Measurements from ENCODE around the gene CWC22. TPM values are rescaled to one million over a fixed set of nuclear protein-coding genes. Genes with fewer than 3 reads are reported as not detected.
"Not testable (repeated sequence)": the region's sequence is repeated elsewhere in the genome, so short reads cannot be mapped to it uniquely, and the experiment has no call there.

The CWC22 gene
- total RNA-seq (2014; rRNA removed; shearing (Covaris generic); ENCODE audit: low replicate concordance) = 3.9 and 12.3 TPM in 2 replicates

DNA sequence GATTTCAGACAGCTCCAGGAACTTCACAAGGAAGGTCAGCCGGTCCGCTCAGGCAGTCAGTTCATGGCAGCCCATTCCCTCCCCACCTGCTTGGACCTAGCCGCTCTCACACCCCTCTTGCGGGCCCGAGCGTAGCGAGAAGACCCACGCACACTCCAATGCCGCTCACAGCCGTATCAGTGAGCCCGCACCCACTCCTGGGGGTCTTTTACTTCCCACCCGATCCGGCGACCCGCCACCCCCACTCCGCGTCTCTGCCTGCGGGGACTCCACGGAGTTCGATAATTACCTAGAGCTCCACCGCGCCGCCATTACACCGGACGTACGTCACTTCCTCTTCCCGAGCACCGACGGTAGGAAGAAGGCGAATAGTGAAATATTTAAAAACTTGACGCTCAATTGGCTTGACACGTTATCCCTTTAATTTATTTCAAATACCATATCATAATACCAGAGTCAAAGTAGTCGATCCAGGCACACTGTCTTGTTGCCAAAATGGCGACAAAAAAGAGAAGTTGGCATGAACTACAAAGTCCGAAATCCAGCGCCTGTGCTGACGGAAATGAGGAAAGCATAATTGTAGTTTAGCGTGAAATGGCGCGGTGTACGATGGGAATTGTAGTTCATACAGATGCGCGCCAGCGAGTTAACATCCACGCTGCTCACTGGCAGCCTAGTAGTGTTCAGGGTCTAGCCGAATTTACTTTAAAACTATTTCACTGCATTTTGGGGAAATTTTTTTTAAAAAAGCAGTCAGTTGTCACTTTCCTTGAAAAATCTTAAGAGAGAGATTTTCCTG lies at the start of gene CWC22:
TSS of gene CWC22 (minus strand) at position 517 of the 799 bp plus-strand sequence. CDS start 13,956 bp downstream, outside the sequence.
- peak; percentile 82 for DNase-seq
- Histone ChIP-seq H3K9me3 (no peaks in the 10 kb centered on the region), H3K4me3 (peak within 1 kb of the TSS; percentile 69), H3K36me3 (peaks cover 3% of the 10 kb centered on the region; the same call in 1 of the 2 replicates), H3K27me3 (no peaks in the 10 kb centered on the region)

GRCh38 chr2:180056367-180057118 lies 49.4 kb upstream of the CWC22 start:
- H3K27me3 ChIP-seq = no peaks in the 10 kb centered on the region

DNA sequence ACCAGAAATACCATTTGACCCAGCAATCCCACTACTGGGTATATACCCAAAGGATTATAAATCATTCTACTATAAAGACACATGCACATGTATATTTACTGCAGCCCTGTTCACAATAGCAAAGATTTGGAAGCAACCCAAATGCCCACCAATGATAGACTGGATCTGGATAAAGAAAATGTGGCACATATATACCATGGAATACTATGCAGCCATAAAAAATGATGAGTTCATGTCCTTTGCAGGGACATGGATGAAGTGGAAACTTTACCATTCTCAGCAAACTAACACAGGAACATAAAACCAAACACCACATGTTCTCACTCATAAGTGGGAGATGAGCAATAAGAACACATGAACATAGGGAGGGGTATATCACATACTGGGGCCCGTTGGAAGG lies 47.5 kb upstream of the CWC22 start:
- H3K27me3 ChIP-seq, H3K9me3 ChIP-seq, H3K36me3 ChIP-seq, DNase-seq, H3K4me3 ChIP-seq: not testable (repeated sequence)

More at GRCh38 chr2:180056367-180057118, 49.4 kb upstream of the CWC22 start:
- Histone ChIP-seq H3K4me3 (no peak overlapping the region), H3K9me3 (no peaks in the 10 kb centered on the region), H3K36me3 (no peaks in the 10 kb centered on the region)
- no peak for DNase-seq

DNA sequence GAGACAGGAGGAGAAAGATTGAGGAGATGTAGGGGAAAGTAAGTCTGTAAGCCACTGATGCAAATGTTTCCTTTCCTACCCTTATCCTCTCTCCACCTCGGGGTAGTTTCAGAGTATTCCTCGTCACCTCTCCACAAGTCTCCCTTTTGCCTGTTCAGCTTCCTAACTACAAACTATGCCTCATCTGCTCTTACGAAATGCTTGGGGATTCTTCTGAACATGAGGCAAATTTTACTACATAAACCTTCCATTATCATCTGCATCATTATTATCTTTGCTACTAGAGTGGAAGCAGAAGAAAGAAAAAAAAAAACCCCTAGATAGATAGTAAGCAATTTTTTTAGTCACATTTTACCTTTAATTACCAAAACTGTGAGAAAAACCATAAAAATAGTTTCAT lies 43.1 kb upstream of the CWC22 start:
- DNase-seq = no peak
- Histone ChIP-seq H3K27me3 (no peaks in the 10 kb centered on the region), H3K9me3 (no peaks in the 10 kb centered on the region), H3K4me3 (no peak overlapping the region), H3K36me3 (no peaks in the 10 kb centered on the region)

- no peak overlapping the region for H3K4me3 ChIP-seq
- no peaks in the 10 kb centered on the region for H3K36me3 ChIP-seq
- no peaks in the 10 kb centered on the region; the same call in 1 of the 2 replicates for H3K27me3 ChIP-seq
- DNase-seq = no peak
- H3K9me3 ChIP-seq = no peaks in the 10 kb centered on the region
Measured at GRCh38 chr2:180048251-180048650, 41.2 kb upstream of the CWC22 start.

GRCh38 chr2:180046776-180047175 lies 39.7 kb upstream of the CWC22 start:
- DNase-seq = no peak
- Histone ChIP-seq H3K9me3 (peaks cover 2% of the 10 kb centered on the region; the same call in 1 of the 2 replicates), H3K27me3 (no peaks in the 10 kb centered on the region; the same call in 1 of the 2 replicates), H3K36me3 (no peaks in the 10 kb centered on the region), H3K4me3 (no peak overlapping the region)

DNA sequence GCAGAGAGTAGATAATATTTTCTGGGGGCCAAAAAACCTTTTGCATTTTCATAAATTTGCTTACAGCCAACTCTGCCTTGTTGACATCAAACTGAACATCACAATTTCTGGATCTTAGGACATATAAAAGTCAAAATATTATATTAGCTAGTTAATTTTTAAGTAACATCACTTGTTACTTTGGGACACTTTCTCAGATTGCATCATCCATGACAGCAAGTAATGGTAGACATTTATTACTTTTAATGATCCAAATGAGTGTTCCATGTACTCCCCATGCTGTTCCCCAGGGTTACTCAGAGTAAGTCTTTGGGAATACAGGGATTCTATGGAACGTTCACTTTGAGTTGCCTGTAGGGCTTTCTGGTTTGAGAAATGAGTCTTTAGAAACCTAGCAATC lies 39.1 kb upstream of the CWC22 start:
- Histone ChIP-seq H3K9me3 (peaks cover 2% of the 10 kb centered on the region; the same call in 1 of the 2 replicates), H3K27me3 (no peaks in the 10 kb centered on the region; the same call in 1 of the 2 replicates), H3K36me3 (no peaks in the 10 kb centered on the region), H3K4me3 (no peak overlapping the region)
- DNase-seq = no peak

GRCh38 chr2:180040146-180040925 lies 33.2 kb upstream of the CWC22 start:
- peaks cover 2% of the 10 kb centered on the region; the same call in 1 of the 2 replicates for H3K9me3 ChIP-seq
- no peaks in the 10 kb centered on the region; the same call in 1 of the 2 replicates for H3K27me3 ChIP-seq
- no peaks in the 10 kb centered on the region for H3K36me3 ChIP-seq
- DNase-seq = no peak
- H3K4me3 ChIP-seq = no peak overlapping the region

GRCh38 chr2:180038997-180039396 lies 31.9 kb upstream of the CWC22 start:
- DNase-seq = no peak

DNA sequence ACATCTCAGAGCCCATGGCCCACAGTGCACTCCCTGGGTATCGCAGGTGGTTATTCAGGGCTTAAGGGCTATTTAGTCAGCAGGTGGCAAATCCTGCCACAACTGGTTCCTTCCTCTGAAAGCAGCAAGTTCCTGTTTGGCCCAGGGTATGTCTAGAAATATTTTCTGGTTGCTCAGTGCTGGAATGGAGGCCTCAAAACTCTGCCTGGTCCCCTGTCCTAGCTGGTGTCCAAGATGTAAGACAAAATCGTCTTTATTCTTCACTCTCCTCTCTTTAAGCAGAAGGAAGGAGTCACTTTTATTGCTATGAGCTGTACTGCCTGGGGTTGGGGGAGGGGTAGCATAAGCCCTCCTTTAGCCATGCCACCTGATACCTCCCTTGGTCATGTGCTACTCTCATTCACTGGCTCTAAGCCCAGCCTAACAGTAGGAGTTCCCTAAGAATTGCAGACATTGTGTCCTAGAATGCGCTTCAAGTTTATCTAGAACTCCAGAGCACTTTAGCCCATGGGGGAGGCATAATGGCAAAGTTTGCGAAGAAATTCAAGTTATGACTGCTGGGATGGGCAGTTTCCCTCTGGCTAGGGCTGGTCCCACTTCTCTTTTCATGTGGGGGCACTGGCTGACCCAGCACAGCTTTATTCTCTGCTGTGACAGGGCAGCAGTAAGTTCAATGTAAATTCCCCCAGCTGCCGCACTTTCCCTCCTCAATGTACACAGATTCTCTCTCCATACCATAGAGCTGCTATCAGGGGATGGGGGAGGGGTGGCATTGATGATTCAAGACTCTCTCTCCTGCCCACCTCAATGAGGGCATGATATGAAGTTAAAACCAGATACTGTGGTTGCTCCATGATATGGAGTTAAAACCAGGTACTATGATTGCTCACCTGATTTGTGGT lies 27.1 kb upstream of the CWC22 start:
- H3K36me3 ChIP-seq = no peaks in the 10 kb centered on the region
- no peaks in the 10 kb centered on the region for H3K27me3 ChIP-seq
- H3K9me3 ChIP-seq = peaks cover 4% of the 10 kb centered on the region; the same call in 1 of the 2 replicates
- peak; percentile 42 for DNase-seq
- H3K4me3 ChIP-seq = no peak overlapping the region

More at GRCh38 chr2:180038997-180039396, 31.9 kb upstream of the CWC22 start:
- Histone ChIP-seq H3K27me3 (no peaks in the 10 kb centered on the region; the same call in 1 of the 2 replicates), H3K9me3 (peaks cover 2% of the 10 kb centered on the region; the same call in 1 of the 2 replicates), H3K4me3 (no peak overlapping the region), H3K36me3 (no peaks in the 10 kb centered on the region)

DNA sequence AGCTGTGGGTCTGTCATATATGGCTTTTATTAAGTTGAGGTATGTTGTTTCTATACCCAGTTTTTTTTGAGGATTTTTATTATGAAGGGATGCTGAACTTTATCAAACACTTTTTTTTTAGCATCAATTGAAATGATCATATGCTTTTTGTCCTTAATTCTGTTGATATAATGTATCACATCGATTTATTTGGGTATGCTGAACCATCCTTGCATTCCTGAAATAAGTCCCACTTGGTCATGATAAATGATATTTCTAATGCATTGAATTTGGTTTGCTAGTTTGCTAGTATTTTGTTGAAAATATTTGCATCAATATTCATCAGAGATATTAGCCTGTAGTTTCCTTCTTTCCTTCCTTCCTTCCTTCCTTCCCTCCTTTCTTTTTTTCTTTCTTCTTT lies 22.5 kb upstream of the CWC22 start:
- no peaks in the 10 kb centered on the region for H3K36me3 ChIP-seq
- no peak for DNase-seq
- no peak overlapping the region for H3K4me3 ChIP-seq
- H3K9me3 ChIP-seq = peaks cover 5% of the 10 kb centered on the region; the same call in 1 of the 2 replicates
- no peaks in the 10 kb centered on the region; the same call in 1 of the 2 replicates for H3K27me3 ChIP-seq

DNA sequence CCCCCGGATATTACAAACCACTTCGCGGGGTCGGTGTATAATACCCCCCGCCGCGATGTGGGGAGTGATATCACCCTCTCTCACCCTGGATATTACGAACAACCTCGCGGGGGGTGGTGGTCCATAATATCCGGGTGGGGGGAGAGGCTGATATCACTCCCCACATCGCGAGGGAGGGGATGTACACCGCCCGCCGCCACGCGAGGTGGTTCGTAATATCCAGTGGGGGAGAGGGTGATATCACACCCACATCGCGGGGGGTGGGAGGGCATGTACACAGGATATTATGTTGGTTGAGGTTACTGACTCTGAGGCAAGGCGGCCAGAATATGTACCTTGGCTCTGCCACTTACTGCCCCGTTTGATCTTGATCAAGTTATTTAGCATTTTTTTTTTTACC lies 14.8 kb upstream of the CWC22 start:
- H3K27me3 ChIP-seq = no peaks in the 10 kb centered on the region; the same call in 1 of the 2 replicates
- H3K36me3 ChIP-seq = no peaks in the 10 kb centered on the region
- no peaks in the 10 kb centered on the region for H3K9me3 ChIP-seq
- no peak for DNase-seq
- no peak overlapping the region for H3K4me3 ChIP-seq

- Histone ChIP-seq H3K4me3 (no peak overlapping the region), H3K27me3 (no peaks in the 10 kb centered on the region), H3K36me3 (no peaks in the 10 kb centered on the region), H3K9me3 (no peaks in the 10 kb centered on the region)
- peak; percentile 56 for DNase-seq
Measured at GRCh38 chr2:180017784-180018183, 10.7 kb upstream of the CWC22 start.

DNA sequence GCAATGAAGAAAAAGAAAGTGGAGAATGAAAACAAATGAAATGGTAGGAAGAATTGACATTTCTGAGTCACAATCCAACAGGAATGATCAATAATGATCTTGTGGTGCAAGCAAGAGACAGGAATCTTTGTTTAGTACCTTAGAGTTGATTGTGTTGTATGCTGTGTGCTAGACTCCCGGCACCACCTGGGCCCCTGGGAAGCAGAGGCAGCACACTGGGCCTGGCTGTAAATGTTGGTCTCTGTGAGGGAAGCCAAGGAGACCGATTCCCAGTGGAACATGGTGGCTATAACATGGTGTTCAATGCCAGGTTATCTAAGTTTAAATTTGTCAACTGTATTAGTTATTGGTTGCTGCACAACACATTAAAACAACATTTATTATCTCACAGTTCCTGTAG lies 9.8 kb upstream of the CWC22 start:
- Histone ChIP-seq H3K9me3 (no peaks in the 10 kb centered on the region), H3K4me3 (no peak overlapping the region)
- DNase-seq = no peak

GRCh38 chr2:180015951-180016709 lies 9.0 kb upstream of the CWC22 start:
- H3K27me3 ChIP-seq = no peaks in the 10 kb centered on the region
- H3K4me3 ChIP-seq = no peak overlapping the region
- peak; percentile 2 for DNase-seq
- H3K36me3 ChIP-seq = no peaks in the 10 kb centered on the region
- H3K9me3 ChIP-seq = no peaks in the 10 kb centered on the region

More for the DNA sequence above, 9.8 kb upstream of the CWC22 start:
- Histone ChIP-seq H3K27me3 (no peaks in the 10 kb centered on the region), H3K36me3 (no peaks in the 10 kb centered on the region)
